Adrenal gland (tissue), 5 donors: Measurements from ENCODE around the gene THRB.

Experiments
- POLR2A ChIP-seq, 2 donors: fragments of 450-650 bp; IDR thresholded peaks; one replicate each; pipeline ENCODE4 v1.6.1; 2017; ENCODE audit warnings: antibody characterized with exemption in 2 of 2, mild to moderate bottlenecking in 2 of 2, moderate library complexity in 1 of 2
- TF ChIP-seq, protein P1 (sequence below), 6 experiments: fragments of 450-650 bp in 4 of 6; fragments of 200-600 bp in 2 of 6; sonication (generic) in 1 of 6; IDR thresholded peaks; 1 replicate in 5 of 6; 2 replicates in 1 of 6; pipeline versions ENCODE4 v1.5.1 to v1.8.0; 2016 to 2021; ENCODE audit warnings: antibody characterized with exemption in 6 of 6, mild to moderate bottlenecking in 2 of 6, moderate library complexity in 1 of 6
- donor health status: DM: no; HTN: no; CAD: no.

GRCh38 chr3:24506966-24507775, 12.5 kb upstream of the THRB start:
- no peak for TF ChIP-seq POLR2A (IDR thresholded peaks at IDR 0.05)
- TF ChIP-seq, protein P1, sequence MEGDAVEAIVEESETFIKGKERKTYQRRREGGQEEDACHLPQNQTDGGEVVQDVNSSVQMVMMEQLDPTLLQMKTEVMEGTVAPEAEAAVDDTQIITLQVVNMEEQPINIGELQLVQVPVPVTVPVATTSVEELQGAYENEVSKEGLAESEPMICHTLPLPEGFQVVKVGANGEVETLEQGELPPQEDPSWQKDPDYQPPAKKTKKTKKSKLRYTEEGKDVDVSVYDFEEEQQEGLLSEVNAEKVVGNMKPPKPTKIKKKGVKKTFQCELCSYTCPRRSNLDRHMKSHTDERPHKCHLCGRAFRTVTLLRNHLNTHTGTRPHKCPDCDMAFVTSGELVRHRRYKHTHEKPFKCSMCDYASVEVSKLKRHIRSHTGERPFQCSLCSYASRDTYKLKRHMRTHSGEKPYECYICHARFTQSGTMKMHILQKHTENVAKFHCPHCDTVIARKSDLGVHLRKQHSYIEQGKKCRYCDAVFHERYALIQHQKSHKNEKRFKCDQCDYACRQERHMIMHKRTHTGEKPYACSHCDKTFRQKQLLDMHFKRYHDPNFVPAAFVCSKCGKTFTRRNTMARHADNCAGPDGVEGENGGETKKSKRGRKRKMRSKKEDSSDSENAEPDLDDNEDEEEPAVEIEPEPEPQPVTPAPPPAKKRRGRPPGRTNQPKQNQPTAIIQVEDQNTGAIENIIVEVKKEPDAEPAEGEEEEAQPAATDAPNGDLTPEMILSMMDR (IDR thresholded peaks at IDR 0.05): no peak
